GM21786 (cell line): ENCODE data around the gene DBN1.
"Not testable (repeated sequence)": the region's sequence is repeated elsewhere in the genome, so short reads cannot be mapped to it uniquely, and the experiment has no call there.

Source experiments
- ATAC-seq: cut with Tn5 transposase; IDR thresholded peaks from one replicate; pipeline ENCODE4 v1.9.1; 2021; ENCODE audit not compliant: unreplicated experiment

DBN1 gene

GRCh38 chr5:177491983-177492746 lies 18.7 kb upstream of the DBN1 start:
- ATAC-seq = no peak

GRCh38 chr5:177491429-177491945 lies 18.1 kb upstream of the DBN1 start:
- ATAC-seq = no peak

- ATAC-seq = no peak
These were observed 17.6 kb upstream of the DBN1 start for GRCh38 chr5:177490992-177491391.

GRCh38 chr5:177490311-177490991 lies 17.0 kb upstream of the DBN1 start:
- no peak for ATAC-seq

- no peak for ATAC-seq
These were observed 15.8 kb upstream of the DBN1 start for GRCh38 chr5:177489119-177489716.

- ATAC-seq = no peak
These were observed 14.5 kb upstream of the DBN1 start for GRCh38 chr5:177487975-177488374.

GRCh38 chr5:177487144-177487543 lies 13.7 kb upstream of the DBN1 start:
- no peak for ATAC-seq

GRCh38 chr5:177486256-177486655 lies 12.8 kb upstream of the DBN1 start:
- ATAC-seq = no peak

GRCh38 chr5:177485753-177486152 lies 12.3 kb upstream of the DBN1 start:
- ATAC-seq = not testable (repeated sequence)

GRCh38 chr5:177484902-177485549 lies 11.6 kb upstream of the DBN1 start:
- ATAC-seq = no peak

GRCh38 chr5:177483994-177484901 lies 10.8 kb upstream of the DBN1 start:
- ATAC-seq = no peak

GRCh38 chr5:177483042-177483441 lies 9.6 kb upstream of the DBN1 start:
- no peak for ATAC-seq

- ATAC-seq = no peak
These were observed 8.9 kb upstream of the DBN1 start for GRCh38 chr5:177482359-177482795.

GRCh38 chr5:177479774-177480173 lies 6.3 kb upstream of the DBN1 start:
- ATAC-seq = no peak

- no peak for ATAC-seq
These were observed 5.5 kb upstream of the DBN1 start for GRCh38 chr5:177478711-177479646.

- ATAC-seq = no peak
These were observed 4.5 kb upstream of the DBN1 start for GRCh38 chr5:177477701-177478477.

- no peak for ATAC-seq
These were observed 3.2 kb upstream of the DBN1 start for GRCh38 chr5:177476531-177477233.
